Ureter (tissue), 1 donor: Measurements from ENCODE around the gene HHIPL1. TPM values are rescaled to one million over a fixed set of nuclear protein-coding genes. Genes with fewer than 3 reads are reported as not detected.
"Not testable (repeated sequence)": the region's sequence is repeated elsewhere in the genome, so short reads cannot be mapped to it uniquely, and the experiment has no call there.

ENCODE experiments used
- DNase-seq: peaks from one replicate; pipeline ENCODE4 v3.0.0-alpha.2; 2020; ENCODE audit warnings: low spot score
- total RNA-seq: library from RNA; stranded (reverse); gene quantifications from one replicate; pipeline ENCODE4 v1.2.4, GENCODE V29; 2023
- donor health status: DM: yes; HTN: yes; CAD: no.

HHIPL1 gene
- total RNA-seq, 1 donor from 2014 or later, result 2.4 TPM

GRCh38 chr14:99634443-99634842, 10.5 kb upstream of the HHIPL1 start:
- DNase-seq, result no peak

GRCh38 chr14:99635116-99635515, 9.8 kb upstream of the HHIPL1 start:
- DNase-seq, result no peak

GRCh38 chr14:99636487-99636886, 8.4 kb upstream of the HHIPL1 start:
- no peak for DNase-seq

- no peak for DNase-seq
Measured at GRCh38 chr14:99637624-99638023, 7.3 kb upstream of the HHIPL1 start.

GRCh38 chr14:99642771-99643170, 2.2 kb upstream of the HHIPL1 start:
- DNase-seq, result not testable (repeated sequence)

- no peak for DNase-seq
Measured at GRCh38 chr14:99643343-99643742, 1.6 kb upstream of the HHIPL1 start.

- DNase-seq, result no peak
Measured at GRCh38 chr14:99644035-99644587, 818 bp upstream of the HHIPL1 start.

GRCh38 chr14:99645545-99646505, 896 bp downstream of the HHIPL1 start:
- DNase-seq, result no peak

GRCh38 chr14:99647411-99647810, 2.5 kb downstream of the HHIPL1 start:
- DNase-seq, result no peak

- no peak for DNase-seq
Measured at GRCh38 chr14:99648027-99648784, 3.3 kb downstream of the HHIPL1 start.

- no peak for DNase-seq
Measured at GRCh38 chr14:99649219-99649618, 4.3 kb downstream of the HHIPL1 start.

- no peak for DNase-seq
Measured at GRCh38 chr14:99649643-99650042, 4.7 kb downstream of the HHIPL1 start.

- no peak for DNase-seq
Measured at GRCh38 chr14:99650189-99650588, 5.3 kb downstream of the HHIPL1 start.

GRCh38 chr14:99651953-99652746, 7.2 kb downstream of the HHIPL1 start:
- DNase-seq, result no peak

GRCh38 chr14:99654235-99654985, 9.5 kb downstream of the HHIPL1 start:
- DNase-seq, result peak; percentile 69

- DNase-seq, result no peak
Measured at GRCh38 chr14:99655521-99655920, 10.6 kb downstream of the HHIPL1 start.

- DNase-seq, result no peak
Measured at GRCh38 chr14:99656171-99656570, 11.2 kb downstream of the HHIPL1 start.

- DNase-seq, result no peak
Measured at GRCh38 chr14:99657645-99658155, 12.8 kb downstream of the HHIPL1 start.

- DNase-seq, result no peak
Measured at GRCh38 chr14:99658218-99658845, 13.4 kb downstream of the HHIPL1 start.

- DNase-seq, result no peak
Measured at GRCh38 chr14:99659333-99659741, 14.4 kb downstream of the HHIPL1 start.
